Lower leg skin (tissue), 3 donors: ENCODE results near the gene MLLT3.

Experiments used
- POLR2A ChIP-seq, 2 donors: fragments of 450-650 bp; IDR thresholded peaks; one replicate each; pipeline ENCODE4 v1.6.1; 2016 to 2017; ENCODE audit warnings: antibody characterized with exemption in 2 of 2, mild to moderate bottlenecking in 1 of 2, moderate library complexity in 1 of 2
- TF ChIP-seq, protein P1 (sequence below), 3 donors: fragments of 450-650 bp; IDR thresholded peaks; one replicate each; pipeline ENCODE4 v1.5.1; 2016; ENCODE audit warnings: antibody characterized with exemption in 3 of 3, mild to moderate bottlenecking in 3 of 3, moderate library complexity in 2 of 3

DNA sequence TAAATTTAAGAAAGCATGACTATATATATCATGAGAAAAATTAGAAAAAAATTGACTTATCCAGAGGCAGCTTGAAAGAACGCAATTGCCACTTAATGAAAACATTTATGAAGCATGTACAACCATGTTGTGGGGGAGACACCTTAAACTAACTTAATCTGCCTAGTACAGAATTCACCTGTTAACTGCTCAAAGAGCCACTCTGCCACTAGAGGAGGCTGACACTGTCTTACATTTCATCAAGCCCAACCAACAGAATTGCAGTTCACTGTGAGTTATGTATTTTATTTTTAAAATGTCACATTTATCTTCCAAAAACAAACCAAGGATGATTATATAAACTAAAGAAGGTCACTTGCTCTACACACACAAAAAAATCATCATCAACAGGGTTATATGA lies 252.9 kb downstream of the MLLT3 start:
- TF ChIP-seq POLR2A (IDR thresholded peaks at IDR 0.05) = no peak
- TF ChIP-seq, protein P1, sequence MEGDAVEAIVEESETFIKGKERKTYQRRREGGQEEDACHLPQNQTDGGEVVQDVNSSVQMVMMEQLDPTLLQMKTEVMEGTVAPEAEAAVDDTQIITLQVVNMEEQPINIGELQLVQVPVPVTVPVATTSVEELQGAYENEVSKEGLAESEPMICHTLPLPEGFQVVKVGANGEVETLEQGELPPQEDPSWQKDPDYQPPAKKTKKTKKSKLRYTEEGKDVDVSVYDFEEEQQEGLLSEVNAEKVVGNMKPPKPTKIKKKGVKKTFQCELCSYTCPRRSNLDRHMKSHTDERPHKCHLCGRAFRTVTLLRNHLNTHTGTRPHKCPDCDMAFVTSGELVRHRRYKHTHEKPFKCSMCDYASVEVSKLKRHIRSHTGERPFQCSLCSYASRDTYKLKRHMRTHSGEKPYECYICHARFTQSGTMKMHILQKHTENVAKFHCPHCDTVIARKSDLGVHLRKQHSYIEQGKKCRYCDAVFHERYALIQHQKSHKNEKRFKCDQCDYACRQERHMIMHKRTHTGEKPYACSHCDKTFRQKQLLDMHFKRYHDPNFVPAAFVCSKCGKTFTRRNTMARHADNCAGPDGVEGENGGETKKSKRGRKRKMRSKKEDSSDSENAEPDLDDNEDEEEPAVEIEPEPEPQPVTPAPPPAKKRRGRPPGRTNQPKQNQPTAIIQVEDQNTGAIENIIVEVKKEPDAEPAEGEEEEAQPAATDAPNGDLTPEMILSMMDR (IDR thresholded peaks at IDR 0.05) = no peak
